B cell (primary cell): Measurements from ENCODE around the gene P2RX7.
"Not testable (repeated sequence)": the region's sequence is repeated elsewhere in the genome, so short reads cannot be mapped to it uniquely, and the experiment has no call there.

Experiments
- CTCF ChIP-seq: fragments of 200-600 bp; IDR thresholded peaks from one replicate; pipeline ENCODE4 v1.8.0; 2022; ENCODE audit warnings: antibody characterized with exemption, mild to moderate bottlenecking
- EZH2 ChIP-seq: IDR thresholded peaks from 2 replicates; pipeline ENCODE4 v1.6.1; 2012; ENCODE audit warnings: borderline replicate concordance, low read depth, mild to moderate bottlenecking, moderate library complexity, low read length; ENCODE audit not compliant: insufficient read depth, poor library complexity, severe bottlenecking

GRCh38 chr12:121226871-121227270 is 94.2 kb downstream of the P2RX7 start:
- TF ChIP-seq CTCF, EZH2: not testable (repeated sequence)
